ENCODE measurements around the gene IQCK. TPM values are rescaled to one million over a fixed set of nuclear protein-coding genes. Genes with fewer than 3 reads are reported as not detected.

The IQCK gene
- total and polyA plus RNA-seq, 11 donors: 5.6 to 17.4 (median 9.0) TPM

- no peaks in the 10 kb centered on the region for H3K9me3 ChIP-seq
- WGBS, 4 donors: 48 to 66% (median 53%) methylated on average over 5 to 6 of the region's 6 CpGs
These were observed 163.7 kb downstream of the IQCK start for GRCh38 chr16:19881783-19882182.

DNA sequence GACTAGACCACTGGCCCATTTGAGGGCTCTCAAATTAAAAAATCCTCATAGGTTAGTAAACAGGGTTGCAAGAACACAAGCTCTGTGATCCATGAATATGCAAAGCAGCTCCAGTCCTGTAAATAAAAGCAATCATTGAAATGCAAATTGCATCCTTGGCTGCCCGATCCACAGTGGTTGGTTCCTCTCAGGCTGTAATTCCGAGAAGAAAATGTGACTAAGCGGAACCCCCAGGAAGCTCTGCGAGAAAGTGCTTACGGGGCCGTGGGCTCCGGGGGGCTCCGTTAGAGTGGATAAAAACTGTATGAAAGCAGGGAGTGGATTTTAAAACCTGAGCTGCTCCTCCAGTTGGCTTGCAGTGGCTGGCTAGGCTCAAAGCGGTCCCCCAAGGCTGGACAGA, 164.1 kb downstream of the IQCK start:
- Histone ChIP-seq H3K27ac (peak overlapping the region in 11 of 12 donors; percentile 75 to 96 (median 91)), H3K4me1 (peaks cover 8 to 73% (median 43%) of the 10 kb centered on the region in 12 donors), H3K4me3 (peak overlapping the region in 11 of 12 donors; percentile 73 to 100 (median 93)), H3K9me3 (no peaks in the 10 kb centered on the region), H3K36me3 (peaks cover 0 to 31% (median 0%) of the 10 kb centered on the region in 9 donors), H3K27me3 (peaks cover 0 to 24% (median 0%) of the 10 kb centered on the region in 9 donors)
- intact Hi-C loops (cut with DNase I): loop anchor here in 9 of 10 donors (2.0 to 10.0 kb wide), 9 partner anchors 40 to 240 kb away; partner anchors contain the start of genes IQCK (in 7 of the 9) and KNOP1 (in 7 of the 9)
- TF ChIP-seq POLR2A (IDR thresholded peaks at IDR 0.05) (no peak), CTCF (IDR thresholded peaks at IDR 0.05) (no peak)
- ATAC-seq (no peak), DNase-seq (no peak)
- WGBS, 4 donors: 44 to 61% (median 51%) methylated on average over 9 of the region's 9 CpGs

More at GRCh38 chr16:19881783-19882182, 163.7 kb downstream of the IQCK start:
- H3K4me3 ChIP-seq: peak overlapping the region in 10 of 12 donors; percentile 73 to 100 (median 94)
- ATAC-seq (no peak), DNase-seq (no peak)
- H3K36me3 ChIP-seq: peaks cover 0 to 31% (median 0%) of the 10 kb centered on the region in 9 donors
- H3K27ac ChIP-seq: peak overlapping the region in 11 of 12 donors; percentile 23 to 96 (median 91)
- TF ChIP-seq POLR2A (IDR thresholded peaks at IDR 0.05) (no peak), CTCF (IDR thresholded peaks at IDR 0.05) (no peak)
- H3K4me1 ChIP-seq: peaks cover 12 to 77% (median 44%) of the 10 kb centered on the region in 12 donors
- H3K27me3 ChIP-seq: peaks cover 0 to 24% (median 0%) of the 10 kb centered on the region in 9 donors
- intact Hi-C loops (cut with DNase I): loop anchor here in 9 of 10 donors (2.0 to 10.0 kb wide), 9 partner anchors 39 to 239 kb away; partner anchors contain the start of genes IQCK (in 7 of the 9) and KNOP1 (in 7 of the 9)

GRCh38 chr16:19882646-19883045, 164.6 kb downstream of the IQCK start:
- WGBS, 4 donors: 26 to 35% (median 30%) methylated on average over 3 of the region's 3 CpGs
- Histone ChIP-seq H3K4me1 (peaks cover 3 to 69% (median 40%) of the 10 kb centered on the region in 12 donors), H3K27me3 (peaks cover 0 to 24% (median 0%) of the 10 kb centered on the region in 9 donors), H3K36me3 (peaks cover 0 to 31% (median 0%) of the 10 kb centered on the region in 9 donors), H3K9me3 (no peaks in the 10 kb centered on the region), H3K4me3 (peak overlapping the region in 11 of 12 donors; percentile 73 to 100 (median 93)), H3K27ac (peak overlapping the region; percentile 72 to 96 (median 91))
- DNase-seq (no peak), ATAC-seq (no peak)
- TF ChIP-seq CTCF (IDR thresholded peaks at IDR 0.05) (no peak), POLR2A (IDR thresholded peaks at IDR 0.05) (no peak)
- intact Hi-C loops (cut with DNase I): loop anchor here in 9 of 10 donors (2.0 to 10.0 kb wide), 9 partner anchors 40 to 240 kb away; partner anchors contain the start of genes IQCK (in 7 of the 9) and KNOP1 (in 7 of the 9)

DNA sequence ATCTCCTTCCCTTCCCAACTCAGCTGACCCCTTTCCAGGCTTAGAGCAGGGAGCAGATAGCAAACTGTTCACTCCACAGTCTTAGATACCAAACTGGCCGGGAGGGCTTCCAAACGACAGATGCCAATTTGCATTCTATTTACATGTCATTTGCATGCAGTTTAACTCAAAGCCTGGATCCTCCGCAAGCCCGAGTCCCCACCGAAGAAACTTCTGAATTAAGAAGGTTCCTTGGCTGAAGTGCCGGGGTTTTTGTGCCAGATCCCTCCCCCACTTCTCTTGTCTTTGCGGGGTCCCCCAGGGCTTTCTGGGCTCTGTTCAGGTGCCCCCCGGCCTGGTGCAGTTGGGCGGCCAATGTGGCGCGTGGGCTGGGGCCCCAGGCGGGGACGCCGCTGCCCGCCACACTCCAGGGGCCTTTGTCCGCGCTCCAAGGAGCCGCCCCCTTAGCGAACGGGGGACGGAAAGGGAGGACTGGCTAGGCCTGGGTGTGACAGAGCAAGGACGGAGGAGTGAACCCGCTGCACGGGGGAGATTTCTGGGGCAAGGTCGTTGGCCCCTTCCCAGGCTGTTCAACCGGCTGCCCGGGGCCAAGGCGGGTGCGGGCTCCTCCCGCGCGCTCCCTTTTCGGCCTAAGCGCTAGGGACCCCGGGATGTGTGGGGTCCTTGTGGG, 165.4 kb downstream of the IQCK start:
- TF ChIP-seq POLR2A (IDR thresholded peaks at IDR 0.05) (no peak), CTCF (IDR thresholded peaks at IDR 0.05) (no peak)
- H3K4me1 ChIP-seq: peaks cover 1 to 61% (median 36%) of the 10 kb centered on the region in 12 donors
- intact Hi-C loops (cut with DNase I): loop anchor here in 9 of 10 donors (2.0 to 10.0 kb wide), 9 partner anchors 41 to 241 kb away; partner anchors contain the start of genes IQCK (in 7 of the 9) and KNOP1 (in 7 of the 9)
- ATAC-seq: peak; percentile 36 to 70 (median 66)
- no peaks in the 10 kb centered on the region for H3K9me3 ChIP-seq
- H3K27me3 ChIP-seq: peaks cover 0 to 24% (median 0%) of the 10 kb centered on the region in 9 donors
- DNase-seq: peak; percentile 59 to 77 (median 70)
- peaks cover 0 to 30% (median 0%) of the 10 kb centered on the region in 9 donors for H3K36me3 ChIP-seq
- peak overlapping the region; percentile 73 to 100 (median 90) for H3K4me3 ChIP-seq
- peak overlapping the region; percentile 72 to 96 (median 91) for H3K27ac ChIP-seq
- WGBS, 4 donors: 1 to 2% (median 1%) methylated on average over 8 to 35 of the region's 35 CpGs

Data from heart left ventricle (tissue), 16 donors.